NK-92 (cell line): ENCODE results near the gene GRID1.
"Not testable (repeated sequence)": the region's sequence is repeated elsewhere in the genome, so short reads cannot be mapped to it uniquely, and the experiment has no call there.

Experiments used
- DNase-seq: peaks from one replicate; lab custom pipeline; 2025; ENCODE audit not compliant: unreplicated experiment; lab: John Stamatoyannopoulos, UW

Gene GRID1

DNA sequence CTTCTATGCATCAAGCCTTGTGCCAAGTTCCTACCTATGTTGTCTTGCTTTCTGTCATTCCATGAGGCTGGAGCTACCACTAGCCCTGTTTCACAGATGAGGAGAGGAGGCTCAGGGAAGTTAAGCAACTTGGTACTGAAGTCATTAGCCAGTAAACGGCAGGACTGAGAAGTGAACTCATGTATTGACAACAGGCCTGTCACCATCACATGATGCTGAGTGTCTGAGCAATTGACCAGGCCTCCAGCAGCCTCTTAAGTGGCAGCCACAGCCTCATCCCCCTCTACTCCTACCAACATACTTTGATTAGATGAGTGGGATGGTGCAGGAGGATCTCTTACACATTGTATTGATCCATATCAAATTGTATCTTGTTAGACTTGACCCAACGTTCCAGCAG, 317.6 kb downstream of the GRID1 start:
- DNase-seq, result no peak

DNA sequence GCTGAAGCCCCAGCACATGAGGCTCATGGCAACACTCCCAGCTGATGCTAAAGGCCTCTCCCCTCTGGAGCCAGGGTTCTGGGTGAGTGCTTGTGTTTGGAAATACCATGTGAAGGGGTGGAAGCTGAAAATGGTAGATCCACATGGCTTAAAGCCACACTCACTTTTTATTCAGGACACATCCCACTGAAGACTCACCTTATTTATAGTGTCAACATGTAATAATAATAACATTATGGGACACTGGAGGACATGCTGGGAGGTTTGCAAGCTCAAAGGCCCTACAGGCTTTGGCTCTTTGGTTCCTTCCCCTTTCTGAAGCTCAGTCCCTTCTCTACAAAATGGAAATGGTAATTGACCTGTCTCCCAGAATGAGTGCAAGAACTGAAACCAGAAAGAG, 318.0 kb downstream of the GRID1 start:
- DNase-seq, result no peak

DNA sequence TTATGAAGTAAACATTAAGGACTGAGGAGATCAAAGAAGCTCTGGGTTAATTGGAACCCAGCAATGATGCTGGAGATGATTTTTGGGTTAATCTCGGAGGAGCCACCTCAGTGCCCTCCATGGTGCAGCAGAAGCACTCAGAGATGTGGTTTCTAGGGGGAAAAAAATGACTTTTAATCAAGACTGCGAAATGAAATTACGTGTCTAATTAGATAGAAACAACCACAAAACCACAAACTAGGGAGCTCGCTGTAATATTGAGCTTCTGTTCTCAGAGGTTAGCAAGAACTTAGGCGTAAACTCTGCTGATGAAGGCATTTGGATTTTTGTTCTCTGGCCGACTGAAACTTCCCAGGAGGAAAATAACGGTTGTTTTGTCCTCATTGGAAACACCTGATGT, 319.0 kb downstream of the GRID1 start:
- no peak for DNase-seq

DNA sequence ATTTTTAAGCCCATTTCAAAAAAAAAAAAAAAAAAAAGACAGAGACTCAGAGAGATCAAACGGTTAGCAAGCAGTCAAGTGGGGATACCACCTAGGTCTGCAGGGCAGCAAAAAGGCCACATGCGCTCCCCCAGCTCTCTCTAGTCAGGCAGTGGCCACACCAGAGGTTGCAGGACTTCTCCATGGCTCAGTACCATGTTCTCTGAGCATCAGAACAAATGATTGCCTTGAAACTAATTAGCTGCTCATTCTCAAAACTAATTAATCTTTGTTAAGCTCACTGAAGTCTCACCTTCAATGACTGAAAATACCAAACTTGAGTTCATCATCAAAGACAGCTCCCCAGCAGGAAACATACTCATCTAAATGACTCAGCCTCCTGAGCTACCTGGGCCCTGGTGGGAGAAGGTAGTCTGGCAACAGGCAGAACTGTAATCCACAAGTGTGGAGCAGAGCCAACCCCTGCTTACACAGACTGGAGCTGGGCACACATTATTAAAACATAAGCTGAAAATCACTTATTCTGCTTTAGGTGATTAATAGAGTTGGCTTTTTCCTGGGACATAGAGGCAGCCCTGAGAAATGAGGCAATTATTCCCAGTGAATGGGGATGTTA, 319.6 kb downstream of the GRID1 start:
- DNase-seq, result no peak

DNA sequence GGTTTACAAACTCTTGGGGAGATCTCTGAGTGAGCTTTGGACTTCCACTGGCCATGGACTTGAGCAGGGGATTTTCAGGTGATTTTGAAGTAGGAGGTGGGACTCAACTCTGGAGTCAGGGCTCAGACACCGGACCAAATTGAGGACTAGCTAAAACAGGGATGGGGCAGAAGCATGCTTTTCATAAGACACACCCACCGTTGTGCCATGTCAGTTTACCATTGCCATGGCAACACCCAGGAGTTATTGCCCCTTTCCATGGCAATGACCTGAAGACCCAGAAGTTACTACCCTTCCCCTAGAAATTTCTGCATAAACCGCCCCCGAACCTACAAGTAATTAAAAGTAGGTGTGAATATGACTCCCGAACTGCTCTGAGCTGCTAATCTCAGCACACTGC, 320.7 kb downstream of the GRID1 start:
- DNase-seq, result no peak

DNA sequence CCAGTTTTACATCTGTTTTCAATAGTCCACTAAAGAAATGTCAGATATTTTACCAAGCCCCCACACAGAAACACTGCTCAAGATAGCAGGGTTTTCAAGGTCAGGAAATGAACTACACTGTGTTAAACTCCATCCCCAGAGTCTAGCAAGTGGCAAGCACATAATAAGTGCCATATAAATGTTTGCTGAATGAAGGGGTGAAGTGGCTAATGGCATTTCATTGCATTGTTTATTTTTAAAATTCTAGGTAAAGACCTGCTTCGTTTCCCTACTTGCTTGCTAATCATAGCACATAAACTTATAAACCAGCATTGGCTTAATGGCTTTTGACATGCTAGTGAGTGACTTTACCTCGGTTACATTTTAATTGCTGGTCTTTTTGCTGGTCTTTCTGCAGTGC, 322.6 kb downstream of the GRID1 start:
- DNase-seq, result no peak

DNA sequence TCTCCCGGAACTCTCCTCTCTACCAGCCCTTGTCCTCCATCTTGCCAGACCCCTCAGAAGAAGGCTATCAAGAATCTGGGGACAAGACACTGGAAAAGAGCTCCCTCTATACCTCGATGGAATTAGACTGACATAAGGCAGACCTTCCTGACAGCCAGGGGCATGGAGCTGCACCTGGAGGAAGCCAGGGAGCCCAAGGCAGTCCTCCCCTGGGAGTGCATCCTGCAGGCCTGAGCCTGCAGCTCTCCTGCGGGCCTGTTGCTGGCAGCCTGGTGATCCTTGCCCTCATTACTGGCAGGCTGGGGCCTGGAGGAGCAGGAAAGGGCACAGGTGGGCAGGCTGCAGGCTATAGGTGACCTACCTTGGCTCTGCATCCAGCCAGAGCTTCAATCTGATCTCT, 323.4 kb downstream of the GRID1 start:
- DNase-seq, result no peak

DNA sequence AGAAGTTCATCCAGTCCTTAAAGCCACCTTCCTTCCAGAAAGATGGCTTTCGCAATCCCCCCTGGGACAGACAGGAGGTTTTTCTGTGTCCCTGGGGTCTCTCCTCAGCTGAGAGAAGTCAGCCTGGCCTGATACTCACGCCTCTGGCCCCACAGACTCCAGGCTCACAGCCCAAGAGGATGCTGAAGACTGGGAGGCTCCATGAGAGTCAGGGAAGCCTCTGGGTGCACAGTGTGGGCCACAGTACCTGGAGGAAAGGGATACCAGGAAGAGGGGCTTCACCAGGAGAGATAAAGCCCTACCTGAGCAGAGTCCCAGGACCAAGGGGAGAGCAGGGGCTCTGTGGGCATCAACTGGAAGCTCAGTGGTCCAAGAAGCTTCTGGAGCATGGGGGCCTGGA, 324.4 kb downstream of the GRID1 start:
- DNase-seq, result no peak

DNA sequence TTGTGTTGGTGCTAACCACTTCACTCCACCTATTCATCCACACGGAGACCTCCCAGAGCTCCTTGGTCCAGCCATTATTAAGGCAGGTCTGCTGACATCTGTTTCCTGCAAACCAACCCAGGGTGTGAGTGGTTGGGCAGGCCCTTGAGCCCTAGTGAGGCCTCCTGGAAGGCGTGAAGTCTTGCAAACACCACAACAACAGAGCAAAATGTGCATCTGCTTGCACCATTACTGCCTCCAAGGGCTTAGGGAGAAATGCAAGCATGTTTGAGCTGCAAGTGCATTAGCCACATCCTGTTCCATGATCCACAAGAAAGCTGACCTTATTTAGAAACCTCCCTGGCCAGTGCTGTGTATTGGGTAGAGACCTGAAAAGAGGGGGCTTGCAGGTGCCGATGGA, 325.5 kb downstream of the GRID1 start:
- DNase-seq, result no peak

DNA sequence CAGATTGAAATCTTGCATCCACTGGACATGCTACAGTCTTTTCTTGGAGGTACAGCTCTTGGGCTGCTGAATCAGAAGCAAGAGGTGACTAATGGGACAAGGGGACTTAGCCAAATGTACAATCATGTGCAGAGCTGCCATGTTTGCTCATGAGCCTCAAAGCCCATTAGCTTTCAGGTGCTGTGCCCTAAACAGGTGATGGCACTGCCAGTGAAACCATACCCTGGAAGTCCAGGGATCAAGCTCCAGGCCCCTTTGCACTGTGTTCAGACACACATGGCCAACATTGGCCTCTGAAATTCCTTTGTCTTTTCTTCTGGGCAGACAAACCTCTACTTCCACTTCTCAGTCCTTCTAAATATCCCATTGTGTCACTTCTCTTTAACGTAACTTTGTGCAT, 328.2 kb downstream of the GRID1 start:
- no peak for DNase-seq

DNA sequence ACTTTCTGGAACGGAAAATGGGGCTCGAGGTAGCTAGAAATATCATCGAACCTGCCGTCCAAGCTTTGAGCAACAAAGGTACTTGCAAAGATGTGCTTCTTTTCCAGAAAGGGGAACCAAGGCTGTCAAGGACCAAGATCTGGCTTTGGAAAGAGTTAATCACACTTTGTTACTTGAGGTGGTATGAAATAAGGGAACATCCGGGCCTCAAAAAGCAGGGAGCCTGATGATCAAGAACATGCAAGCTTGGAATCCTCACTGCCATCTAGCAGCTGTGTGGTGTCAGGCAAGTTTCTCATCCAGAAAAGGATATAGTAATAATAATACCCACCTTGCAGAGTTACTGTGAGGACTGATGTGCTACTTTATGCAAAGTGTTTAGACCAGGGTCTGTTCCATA, 329.5 kb downstream of the GRID1 start:
- DNase-seq, result no peak

DNA sequence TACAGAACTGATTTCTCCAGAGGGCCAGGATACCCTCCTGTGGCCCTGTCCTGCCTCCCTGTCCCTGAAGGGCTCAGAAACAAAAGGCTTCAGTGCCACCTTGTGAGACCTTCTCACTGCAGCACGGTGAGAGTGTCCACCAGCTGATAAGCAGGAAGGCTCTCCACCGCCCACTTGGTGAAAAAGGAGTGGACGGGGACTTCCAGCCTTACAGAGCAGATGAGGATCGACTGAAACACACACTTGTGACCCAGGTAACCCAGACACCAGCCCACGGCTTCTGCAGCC, 330.1 kb downstream of the GRID1 start:
- DNase-seq, result no peak

DNA sequence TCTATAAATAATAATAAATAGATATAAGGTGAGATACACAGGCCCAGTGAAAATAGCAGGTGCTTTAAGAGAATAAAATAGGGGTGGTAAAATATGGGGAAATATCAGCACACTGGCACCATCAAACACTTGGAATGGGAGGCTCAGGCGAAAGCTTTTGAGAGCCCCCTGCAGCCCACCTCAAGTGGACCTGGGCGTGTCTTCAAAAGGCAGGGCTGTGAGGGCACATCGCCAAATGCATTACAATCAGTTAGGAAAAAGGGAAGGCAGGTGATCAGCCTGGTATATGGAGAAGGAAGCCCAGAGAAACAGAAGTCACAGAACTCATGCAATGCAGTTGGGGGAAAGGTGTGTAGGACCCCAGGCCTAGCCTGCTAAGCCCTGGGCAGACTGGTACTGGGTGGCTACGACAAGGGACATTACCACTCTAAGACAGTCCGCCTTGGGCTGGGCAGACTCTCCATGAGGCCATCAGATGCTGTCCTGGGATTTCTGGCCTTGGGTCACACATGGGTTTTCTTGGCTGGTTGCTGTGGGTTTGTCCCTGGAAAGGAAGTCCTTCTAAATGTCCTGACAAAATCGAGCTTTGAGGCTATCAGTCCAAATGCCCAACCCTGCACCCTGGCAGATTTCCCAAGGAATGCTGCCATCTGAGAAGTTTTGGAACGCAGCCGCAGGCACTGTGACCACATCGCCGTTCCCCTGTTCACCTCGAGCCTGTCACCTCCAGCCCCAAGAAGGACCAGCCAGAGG, 330.6 kb downstream of the GRID1 start:
- DNase-seq, result no peak

DNA sequence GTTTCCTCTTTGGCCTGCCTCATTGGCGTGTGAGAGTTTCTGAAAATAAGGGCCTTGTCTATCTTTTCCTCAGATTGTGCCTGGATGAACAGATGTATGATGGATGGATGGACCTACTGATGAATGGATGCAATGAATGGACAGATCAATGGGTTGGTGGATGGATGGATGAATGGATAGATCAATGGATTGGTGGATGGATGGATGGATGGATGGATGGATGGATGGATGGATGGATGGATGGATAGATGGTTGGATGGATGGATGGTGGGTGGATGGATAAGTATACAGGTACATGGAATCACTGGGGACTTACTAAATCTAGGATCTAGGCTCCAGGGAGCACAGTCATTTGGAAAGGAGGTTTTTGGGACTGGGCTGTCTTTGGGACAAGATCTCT, 331.9 kb downstream of the GRID1 start:
- DNase-seq, result no peak

DNA sequence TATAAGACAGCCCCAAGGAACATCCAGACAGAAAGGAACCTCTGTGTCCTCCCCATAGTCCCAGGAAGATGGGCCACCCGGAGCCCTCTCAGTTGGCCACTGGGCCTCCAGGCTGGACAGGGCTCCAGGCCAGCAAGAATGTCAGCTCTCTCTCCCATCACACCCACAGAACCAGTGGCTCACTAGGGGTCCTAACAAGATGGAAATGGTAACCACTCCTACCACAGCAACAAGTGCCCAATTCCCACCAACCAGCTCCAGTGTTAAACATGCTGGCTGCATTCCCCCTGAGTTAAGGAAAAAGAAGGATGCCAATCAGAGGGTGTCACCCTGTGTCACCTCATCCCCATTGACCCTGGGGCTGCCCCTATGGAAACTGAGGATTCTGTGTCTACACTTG, 333.0 kb downstream of the GRID1 start:
- no peak for DNase-seq

DNA sequence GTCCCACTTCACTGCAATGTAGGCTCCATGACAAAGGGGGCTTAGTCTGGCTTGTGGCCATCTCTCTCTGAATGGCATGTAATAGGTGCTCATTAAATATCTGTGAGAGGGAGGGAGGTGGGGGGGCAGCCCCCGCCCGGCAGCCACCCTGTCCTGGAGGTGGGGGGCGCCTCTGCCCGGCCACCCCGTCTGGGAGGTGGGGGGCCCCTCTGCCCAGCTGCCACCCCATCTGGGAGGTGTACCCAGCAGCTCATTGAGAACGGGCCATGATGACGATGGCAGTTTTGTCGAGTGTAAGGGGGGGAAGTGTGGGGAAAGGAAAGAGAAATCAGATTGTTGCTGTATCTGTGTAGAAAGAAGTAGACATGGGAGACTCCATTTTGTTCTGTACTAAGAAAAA, 334.5 kb downstream of the GRID1 start:
- not testable (repeated sequence) for DNase-seq

DNA sequence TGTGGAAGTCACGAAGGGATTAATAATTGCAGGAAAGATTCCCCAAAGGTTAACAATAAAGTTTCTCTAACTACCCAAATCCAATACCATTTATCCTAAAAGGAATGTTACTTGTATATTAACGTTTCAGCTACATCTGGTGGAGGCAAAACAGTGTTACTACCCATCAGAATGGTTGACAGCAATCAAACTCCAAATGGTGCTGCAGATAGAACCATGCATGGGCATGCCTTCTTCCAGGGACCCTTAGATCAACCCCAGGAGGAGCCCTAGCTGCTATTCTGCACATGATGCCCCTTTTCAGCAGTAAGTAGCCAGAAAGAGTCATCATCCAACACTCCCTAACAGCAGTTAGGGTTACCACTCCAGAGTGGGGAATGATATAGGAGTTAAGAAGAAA, 336.3 kb downstream of the GRID1 start:
- DNase-seq, result no peak

DNA sequence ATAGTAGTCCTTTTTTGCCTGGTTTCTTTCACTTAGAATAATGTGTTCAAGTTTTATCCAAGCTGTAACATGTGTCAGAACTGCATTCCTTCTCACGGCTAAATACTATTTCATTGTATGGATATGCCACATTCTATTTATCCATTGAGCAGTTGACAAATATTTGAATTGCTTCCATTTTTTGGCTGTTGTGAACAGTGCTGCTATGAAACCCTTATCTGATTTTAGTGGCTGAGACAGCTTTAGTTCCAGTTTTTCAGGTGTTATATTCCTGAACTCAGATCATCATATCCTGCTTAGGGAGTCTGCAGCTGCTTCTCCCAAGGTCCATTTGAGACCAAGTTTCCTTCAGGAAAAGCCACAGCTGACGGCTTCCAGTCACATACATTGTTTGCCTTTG, 339.2 kb downstream of the GRID1 start:
- no peak for DNase-seq

DNA sequence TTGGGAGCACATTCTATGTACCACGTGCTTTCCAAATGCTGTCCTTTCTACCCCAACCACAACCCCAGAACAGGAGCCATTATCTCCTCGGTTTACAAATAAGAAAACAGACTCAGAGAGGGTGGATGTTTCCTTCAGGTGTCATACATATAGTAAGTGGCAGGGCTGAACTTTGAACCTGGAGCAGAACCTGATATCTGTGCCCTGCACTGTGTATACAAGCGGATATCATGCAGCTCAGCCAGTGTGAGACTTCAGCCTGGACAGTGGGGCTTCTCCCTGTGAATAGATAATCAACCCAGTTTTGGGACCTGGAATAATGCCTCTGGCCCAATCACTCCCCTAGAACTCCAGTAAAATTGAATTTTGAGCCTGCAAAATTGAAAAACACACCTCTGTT, 341.1 kb downstream of the GRID1 start:
- no peak for DNase-seq

DNA sequence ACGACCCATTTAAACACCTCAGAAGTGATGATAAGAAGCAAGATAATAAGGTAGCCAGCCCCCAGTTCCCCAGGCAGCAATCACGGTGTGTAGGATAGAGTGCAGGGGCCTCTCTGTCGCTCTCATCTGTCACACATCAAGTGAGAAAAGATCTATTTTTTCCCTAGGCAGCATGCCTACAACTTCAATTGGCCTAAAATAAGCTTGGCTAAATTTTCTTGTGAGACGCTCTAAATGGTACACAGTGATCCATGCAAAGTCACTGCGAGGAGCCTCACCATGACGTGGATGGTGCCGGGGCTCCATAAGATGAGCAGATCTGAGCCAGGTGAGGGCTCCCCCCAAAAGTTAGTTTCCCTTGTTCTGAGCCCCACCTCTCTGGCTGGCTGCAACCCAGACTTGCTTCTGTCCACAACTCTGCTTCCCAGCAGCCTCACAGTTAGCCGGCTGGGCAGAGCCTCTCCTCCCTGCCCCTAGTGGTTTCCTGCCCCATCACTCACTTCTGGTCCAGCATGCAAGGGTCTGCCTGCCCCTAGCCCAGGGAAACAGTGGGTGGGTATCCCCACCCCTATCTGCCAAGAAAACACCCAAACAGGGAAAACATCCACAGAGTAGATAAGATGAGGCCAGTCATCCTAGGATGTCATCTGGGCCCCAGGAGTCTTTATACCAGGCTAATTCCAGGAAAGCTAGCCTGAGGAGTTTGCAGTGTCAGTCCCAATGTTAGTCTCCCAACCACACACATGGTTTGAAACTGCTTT, 342.1 kb downstream of the GRID1 start:
- no peak for DNase-seq

DNA sequence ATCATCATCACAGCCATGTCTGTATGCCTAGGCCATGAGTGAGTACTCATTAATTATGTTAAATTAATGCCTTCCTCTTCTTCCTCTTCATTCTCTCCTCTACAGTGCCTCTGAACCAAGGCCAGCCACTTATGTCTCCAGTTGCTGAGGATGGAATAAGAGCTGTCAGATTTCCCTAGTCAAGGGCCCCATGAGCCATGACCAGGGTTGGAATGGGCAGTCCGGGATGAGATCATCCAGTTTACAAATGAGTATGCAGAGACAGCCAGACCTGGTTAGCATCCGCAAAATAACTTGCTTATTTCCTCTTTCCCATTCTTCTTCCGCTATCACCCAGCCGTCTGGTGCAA, 342.7 kb downstream of the GRID1 start:
- no peak for DNase-seq

DNA sequence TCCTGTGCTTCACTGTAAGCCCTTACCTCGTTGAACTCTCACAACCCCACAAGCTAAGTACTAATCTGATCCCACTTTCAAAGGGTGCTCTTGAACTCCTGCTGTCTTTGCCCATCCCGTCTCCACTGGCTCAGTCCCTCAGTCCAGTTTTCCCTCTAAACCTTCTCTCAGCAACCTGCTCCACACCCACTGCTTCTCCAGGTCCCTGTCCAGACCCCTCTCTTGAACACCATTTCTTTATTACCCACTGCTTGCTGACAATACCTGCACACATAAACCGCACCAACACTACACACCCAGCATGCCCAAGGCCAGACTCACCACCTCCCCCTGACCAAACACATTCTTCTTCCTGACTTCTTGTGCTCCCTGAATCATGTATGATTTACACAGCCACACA, 343.3 kb downstream of the GRID1 start:
- DNase-seq, result no peak

DNA sequence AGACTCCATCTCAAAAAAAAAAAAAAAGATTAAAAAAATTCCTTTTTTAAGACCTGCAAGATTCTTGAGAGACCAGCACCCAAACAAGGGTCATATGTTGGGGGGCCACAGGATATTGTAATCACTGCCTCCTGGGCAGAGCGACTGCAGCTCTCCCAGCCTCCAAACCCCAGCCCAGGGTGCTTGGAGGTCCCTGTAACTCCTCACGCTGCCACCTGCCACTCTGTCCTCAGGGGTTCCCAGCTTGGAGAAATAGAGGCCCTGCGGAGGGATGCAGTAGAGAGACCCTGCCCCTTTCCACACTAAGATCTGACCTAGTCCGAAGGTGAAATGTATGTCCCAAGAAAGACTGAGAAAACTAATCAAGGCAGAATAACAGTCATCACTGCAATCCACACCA, 343.7 kb downstream of the GRID1 start:
- DNase-seq, result no peak
